RPMI7951 (cell line): ENCODE data around the gene MAML3. TPM values are rescaled to one million over a fixed set of nuclear protein-coding genes. Genes with fewer than 3 reads are reported as not detected.

ENCODE experiments used
- DNase-seq: peaks from one replicate; pipeline ENCODE4 v3.0.0-alpha.2; 2012; ENCODE audit warnings: low read depth
- total RNA-seq: library from RNA; depleted of rRNA; stranded (reverse); fragments of >200 nt; shearing (Covaris generic); gene quantifications from 2 replicates; pipeline ENCODE4 v1.2.3, GENCODE V29; 2014

The MAML3 gene
- total RNA-seq, 1 experiment from 2014 or later = 3.2 TPM

DNA sequence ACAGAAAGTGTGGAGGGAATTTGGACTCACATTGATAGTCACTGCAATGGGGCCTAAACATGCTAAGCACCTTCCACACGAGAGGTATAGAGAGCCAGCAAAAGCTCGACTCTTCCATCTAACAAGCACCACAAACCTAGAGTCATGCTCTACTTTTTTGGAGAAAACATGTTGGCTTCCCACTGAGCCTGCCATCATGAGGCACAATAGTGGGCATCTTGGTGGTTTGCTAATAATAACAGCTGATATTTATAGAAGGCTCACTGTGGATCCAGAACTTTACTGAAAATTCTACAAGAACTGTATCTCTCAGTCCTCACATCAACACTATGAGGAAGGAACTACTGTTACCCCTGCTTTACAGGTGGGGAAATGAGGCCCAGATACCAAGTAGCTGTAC lies 26.6 kb downstream of the MAML3 start:
- no peak for DNase-seq

DNA sequence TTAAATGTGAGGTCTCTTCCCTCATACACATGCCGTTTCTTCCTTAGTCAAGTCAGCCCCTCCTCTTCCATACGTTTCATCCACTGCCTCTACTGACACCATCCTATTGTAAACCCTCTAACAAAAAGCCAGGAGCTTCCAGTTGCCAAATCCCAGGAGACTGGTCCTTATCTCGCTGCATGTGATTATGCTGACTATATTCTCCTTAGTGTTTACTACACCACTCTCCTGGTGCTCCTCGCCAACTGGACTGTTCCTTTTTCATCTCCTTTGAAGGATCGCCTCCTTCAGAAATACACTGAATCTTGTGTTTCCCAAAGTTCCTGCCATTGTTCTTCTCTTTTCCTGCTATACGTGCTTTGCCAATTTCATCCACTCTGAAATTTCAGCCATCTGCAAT lies 27.7 kb downstream of the MAML3 start:
- no peak for DNase-seq

DNA sequence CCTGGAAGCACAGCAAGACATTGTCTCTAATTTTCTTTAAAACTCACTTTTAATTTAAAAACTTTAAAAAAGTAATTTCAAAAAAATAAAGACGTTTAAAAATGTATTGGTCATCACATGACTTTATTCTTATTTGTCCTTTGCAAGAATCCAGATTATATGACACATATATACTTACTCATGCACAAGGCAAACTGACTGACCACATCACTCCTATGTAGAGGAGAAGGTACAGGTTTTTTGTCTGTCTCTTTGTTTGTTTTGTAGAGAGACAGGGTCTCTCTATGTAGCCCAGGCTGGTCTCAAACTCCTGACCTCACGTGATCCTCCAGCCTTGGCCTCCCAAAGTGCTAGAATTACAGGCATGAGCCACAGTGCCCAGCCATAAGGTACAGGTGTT lies 28.6 kb downstream of the MAML3 start:
- DNase-seq = no peak

DNA sequence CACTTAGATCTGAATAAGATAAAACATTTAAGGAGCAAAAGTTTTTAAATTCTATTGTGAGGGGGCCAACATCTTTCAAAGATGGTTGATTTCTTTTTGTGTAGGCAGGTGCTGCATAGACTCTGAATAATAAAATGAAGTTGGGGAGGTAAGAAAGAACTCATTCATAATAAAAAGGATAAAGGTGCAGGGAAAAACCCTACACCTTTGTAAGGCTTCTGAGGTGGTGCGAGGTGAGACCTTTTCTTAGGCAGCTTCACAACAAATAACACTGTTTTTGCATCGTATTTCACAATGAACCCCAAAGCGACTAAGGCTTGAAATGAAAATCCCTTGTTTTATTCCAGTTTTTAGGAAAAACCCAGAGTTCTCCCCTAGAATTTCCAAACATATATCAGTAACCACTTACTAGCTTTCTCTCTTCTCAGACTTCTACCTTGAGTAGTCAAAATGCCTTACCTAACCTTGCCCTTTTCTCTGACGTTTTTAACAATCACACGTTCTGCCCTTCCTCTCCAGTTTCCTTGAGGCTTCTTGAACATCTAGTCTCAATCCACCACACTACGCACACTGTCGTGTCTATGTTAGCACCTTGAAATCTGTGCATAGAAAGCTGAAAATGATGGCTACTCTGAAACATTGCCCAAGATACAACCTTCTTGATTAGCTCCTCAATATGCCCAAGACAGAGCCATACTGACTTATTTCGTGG lies 30.2 kb downstream of the MAML3 start:
- DNase-seq = no peak

DNA sequence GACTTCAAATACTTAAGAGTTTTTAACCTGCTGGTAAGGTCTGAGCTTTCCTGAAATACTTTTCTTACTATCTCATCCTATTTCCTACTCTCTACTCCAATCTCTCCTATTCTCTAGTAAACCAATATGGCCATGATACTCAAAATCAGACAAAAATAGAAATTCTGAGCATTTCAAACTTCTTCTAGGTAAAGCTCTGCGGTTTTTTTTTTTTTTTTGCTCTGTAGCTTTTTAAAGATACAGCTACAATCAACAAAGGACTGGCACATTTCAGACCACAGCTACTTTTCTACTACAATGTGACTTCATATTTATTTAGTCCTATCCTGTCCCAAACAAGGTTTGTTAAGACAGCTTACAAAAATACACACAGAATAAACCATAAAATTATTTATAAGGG lies 31.1 kb downstream of the MAML3 start:
- no peak for DNase-seq

DNA sequence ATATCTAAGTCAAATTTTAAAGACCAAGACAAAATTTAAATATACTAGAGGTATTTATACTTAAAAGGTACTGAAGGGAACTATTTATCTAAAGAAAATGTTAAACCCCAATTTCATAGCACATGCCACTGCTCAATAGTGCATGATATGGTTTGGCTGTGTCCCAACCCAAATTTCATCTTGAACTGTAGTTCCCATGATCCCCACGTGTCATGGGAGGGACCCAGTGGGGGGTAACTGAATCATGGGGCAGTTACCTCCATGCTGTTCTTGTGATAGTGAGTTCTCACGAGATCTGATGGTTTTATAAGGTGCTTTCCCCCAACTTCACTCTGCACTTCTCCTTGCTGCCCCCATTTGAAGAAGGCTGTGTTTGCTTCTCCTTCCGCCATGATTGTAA lies 32.3 kb downstream of the MAML3 start:
- no peak for DNase-seq

DNA sequence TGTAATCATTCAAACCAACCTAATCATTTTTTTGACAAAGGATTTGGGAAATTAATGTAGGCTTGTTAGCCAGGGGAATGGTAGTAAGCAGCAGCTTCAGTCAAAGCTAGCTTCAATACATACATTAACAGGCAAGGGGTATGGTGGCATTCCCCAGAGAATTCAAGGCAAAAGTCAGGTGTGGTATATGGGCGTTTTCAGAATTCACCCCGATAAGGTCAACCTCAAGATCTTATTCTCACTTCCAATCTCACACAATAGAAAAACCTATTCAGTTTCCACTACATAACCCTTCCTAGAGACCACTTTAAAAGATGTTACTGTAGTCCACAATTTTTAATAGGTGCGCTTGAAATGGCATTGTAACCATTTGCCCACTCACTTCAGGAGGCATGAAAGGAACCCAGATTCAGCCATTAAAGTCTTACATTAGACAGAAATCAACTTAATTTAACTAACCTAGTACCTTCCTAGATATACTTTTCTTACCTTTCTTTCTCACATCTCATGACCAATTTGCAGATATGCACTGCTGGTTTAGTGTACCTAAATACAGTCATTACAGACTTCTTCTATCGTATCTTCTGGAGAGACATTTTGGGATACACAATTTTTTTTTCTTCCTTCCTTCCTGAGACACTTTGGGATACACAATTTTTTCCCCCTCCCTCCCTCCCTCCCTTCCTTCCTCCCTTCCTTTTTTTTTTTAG lies 34.9 kb downstream of the MAML3 start:
- DNase-seq = no peak

DNA sequence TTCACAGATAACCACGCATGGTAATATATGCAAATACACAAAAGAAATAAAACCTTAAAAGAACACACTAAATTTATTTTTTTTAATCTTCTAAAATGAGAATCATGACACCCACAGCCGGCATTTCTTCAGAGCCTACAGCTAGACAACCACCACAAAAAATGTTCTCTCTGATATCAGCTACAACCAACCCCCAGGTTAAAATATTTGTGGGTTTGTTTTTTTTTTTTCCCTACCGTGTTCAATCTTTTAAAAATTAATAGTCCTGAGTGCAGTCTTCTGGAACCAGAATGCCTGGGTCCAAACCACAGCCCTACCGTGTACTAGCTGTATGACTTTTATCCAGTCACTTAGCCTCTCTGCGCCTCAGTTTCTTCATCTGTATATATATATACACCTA lies 36.0 kb downstream of the MAML3 start:
- no peak for DNase-seq

DNA sequence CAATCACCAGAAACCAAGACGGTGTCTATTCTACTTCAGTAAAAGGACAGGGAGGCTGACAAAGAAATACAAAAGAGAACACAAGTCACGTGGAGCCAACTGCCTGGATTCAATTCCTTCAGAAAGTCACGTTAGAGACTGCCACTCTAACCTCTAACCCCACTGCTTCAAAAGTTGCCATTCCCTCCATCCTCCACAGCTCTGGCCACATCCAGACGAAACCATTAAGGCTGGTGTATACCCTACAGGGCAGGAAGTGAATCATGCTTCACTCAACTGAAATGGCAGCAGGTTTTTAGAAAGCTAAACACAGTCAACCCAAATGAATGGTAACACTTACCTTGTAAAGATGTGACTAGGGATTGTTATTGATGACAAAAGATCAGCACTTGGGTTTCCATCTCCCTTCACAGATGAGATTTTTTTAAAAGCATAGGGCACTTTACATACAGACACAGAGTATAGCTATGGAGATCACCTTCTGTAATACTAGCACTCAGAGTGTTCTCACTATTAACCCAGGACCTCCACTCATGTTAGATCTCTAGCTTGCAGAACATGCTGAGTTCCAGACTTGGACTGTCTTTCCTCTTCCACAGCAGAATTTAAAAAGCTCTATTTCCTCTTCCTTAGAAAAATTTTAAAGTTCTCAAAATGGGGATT lies 37.4 kb downstream of the MAML3 start:
- DNase-seq = peak; percentile 84

DNA sequence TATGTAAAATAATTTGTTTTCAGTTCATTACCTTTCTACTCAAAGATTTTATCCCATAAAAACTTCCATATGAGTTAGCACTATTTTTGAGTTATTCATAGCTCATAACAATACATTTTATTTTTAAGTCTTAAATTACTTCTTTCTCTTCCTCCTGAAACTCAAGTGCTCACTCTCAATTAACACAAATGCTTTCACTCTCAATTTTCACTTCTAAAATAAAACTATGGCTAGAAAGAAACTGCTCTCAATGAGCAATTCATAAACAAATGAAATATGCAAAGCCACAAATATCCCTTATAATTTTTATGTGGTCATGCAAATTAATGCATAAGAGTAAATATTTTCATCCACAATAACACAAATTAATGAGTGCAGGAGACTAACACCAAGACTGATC lies 38.8 kb downstream of the MAML3 start:
- no peak for DNase-seq

DNA sequence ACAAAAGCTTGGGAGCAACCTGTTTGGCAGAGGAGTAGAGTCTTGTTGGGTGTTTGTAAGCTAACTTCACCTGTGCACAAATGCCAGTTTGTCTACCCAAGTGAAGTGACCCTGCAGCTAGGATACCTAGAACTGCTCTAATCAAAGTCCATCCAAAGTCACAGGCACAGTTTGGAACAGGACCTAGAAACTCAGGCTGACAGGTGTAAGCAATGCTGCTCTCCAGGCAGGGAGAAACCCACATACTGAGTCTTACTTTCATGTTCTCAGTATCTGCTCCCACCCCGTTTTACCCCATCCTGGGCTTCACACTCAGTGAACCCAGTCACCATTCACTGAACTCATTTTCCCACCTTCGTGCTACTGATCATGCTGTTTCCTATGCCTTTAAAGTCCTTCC lies 40.3 kb downstream of the MAML3 start:
- no peak for DNase-seq

DNA sequence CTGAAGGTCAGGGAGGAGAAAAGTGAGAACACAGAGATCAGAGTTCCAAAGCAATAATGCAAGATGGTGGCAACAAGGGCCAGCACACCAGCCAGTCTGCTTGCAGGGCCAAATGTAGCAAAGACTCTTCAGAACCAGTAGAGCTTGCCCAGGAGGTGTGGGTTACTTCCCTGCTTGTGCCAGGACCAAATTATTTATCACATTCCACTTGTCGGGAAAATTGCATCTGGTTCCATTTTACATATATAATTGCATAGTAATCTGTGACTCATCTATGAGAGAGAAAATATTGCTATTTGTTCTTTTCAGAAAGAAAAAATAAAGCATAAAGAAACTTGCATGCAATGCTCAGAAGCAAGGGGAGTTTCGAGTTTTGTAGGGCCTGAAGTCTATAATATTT lies 41.4 kb downstream of the MAML3 start:
- DNase-seq = peak; percentile 52

DNA sequence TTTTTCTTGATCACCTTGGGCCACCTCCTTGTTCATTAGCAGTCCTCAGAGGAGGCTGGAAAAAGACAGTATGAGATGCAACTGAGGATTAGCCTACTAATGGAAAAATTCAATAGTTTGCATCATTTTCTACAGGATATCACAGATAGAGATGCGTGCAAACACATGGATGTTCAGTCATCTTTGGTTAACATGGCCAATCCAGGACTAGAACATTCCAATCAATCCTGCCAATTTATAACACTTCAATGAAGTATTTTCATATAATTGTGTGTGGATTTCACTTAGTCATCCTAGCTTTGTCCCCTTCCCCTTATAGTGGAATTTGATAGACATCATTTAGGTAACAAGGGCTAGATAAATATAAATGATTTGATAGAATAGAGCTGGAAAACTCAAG lies 42.7 kb downstream of the MAML3 start:
- DNase-seq = no peak

DNA sequence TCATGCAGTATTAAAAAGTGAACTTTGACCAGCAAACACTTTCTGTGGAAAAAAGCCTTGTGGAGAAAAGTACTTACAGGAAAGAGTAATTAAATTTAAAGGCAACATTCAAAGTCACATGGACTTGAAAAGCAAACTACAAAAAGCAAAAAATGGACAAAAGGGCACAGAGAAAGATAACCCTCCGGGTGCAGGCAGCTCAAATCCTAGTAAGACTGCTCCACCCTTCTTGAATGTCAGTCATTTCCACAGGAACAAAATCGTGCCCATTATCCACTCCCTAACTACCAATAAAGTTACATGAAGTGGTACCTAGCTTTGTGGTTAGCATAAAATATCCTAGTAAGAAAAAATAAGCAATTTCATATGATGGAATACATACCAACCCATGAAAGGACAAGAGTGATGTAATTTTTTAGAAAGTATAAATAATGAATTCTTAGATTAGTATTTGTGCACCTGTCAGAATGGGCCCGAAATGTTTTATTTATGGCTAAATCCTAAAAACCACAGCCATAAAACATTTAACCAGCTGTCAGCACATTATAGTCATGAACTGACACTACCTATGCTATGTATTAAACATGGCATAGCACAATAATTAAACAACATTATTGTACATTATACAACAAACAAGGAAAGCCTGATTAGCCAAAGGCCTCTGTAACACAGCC lies 43.3 kb downstream of the MAML3 start:
- DNase-seq = no peak

DNA sequence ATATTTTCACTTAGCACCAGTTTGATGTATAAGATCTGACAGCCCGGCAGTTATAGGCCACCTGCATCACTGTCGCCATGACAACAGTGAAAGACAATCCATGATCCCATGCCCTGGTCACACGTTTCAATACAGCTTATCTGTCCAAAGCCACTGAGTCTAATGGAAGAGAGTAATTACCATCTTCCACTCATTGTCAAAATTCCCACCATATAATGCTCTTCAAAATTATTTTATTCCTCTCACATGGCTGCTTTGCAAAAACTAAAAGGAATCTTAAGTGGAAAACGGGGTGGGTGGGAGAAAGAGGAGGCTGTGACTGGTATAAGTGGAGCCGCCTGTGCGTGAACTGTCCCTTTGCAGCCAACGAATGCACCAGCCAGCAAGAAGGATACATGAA lies 44.2 kb downstream of the MAML3 start:
- no peak for DNase-seq

DNA sequence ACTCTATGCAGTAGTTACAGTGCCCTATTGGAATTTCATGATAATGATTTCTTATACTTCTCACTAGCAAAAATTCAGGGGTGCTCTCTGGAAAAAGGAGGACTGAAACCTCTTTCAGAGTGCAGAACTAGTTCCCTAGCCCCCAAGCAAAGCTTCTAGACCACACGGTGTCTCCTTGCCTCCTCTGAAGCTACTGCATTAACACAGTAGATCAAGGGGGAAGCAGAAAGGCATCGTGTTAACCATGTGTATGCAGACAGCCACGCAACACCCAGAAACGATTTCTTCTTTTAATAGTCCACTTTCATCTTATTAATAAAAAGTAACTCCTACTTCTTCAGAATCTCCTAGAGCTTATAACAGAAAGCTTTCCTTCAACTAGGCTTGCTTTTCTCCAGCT lies 44.7 kb downstream of the MAML3 start:
- no peak for DNase-seq

DNA sequence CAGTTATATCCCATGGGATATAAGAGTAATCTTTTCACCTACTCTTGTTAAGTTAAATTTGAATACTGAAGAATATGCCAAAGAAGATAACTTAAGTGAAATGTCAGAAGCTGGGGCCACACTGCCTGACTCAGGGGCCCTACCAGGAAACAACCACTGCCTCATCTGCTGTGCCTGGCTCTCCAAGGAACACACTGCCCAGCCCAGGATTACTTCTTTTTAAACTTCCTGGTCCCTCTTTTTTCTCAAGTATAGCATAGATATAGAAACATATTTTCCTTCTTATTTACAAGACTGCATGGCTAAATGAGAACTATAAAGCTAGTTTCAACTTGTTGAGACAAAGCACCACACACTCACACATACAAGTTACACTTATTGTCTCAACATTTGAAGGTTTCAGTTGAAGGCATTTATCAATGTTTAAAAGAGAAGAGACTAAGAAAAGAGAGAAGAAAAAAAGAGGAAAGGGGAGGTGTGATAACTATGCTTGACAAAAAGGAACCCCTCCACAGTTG lies 45.2 kb downstream of the MAML3 start:
- DNase-seq = no peak

DNA sequence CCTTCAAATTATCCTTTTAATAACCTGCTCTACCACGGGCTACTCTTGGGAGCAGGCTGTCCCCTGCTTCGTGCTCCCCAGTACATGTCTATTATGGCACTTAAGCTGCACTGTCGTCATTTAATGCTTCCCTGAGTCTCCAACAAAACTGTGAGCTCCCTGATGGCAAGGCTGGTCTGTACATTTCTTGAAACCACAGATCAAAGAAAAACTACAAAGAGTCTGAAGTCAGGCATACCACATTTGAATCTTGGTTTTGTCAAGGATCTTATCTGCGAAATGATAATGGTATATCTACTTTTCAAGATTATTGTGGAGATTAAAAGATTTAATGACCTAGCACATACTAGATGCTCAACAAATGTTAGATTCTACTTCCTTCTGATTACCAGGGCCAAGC lies 45.7 kb downstream of the MAML3 start:
- no peak for DNase-seq

DNA sequence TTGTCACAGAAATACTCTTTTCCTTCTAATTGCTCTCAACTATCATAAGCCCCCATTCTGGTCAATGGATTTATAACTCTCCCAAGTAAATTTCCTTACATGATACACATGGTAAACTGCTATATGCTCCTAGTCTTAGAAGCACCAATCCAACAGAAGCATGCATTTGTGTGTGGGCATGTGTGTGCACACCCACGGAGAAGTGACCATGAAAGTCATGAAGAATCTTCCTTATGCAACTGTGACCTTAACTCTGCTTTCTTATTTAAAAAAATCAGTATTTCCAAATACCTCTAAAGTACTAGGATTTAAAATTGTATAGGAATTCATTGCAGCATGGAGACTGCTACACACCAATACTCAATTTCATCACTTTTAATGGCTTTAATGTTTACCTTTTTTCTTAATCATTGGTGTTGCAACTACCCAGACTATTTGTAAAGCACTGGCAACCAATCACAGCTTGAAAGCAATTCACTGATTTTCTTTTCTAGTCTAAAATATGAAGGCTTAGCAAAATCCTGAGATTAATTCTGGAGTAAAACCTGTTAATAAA lies 47.6 kb downstream of the MAML3 start:
- no peak for DNase-seq

DNA sequence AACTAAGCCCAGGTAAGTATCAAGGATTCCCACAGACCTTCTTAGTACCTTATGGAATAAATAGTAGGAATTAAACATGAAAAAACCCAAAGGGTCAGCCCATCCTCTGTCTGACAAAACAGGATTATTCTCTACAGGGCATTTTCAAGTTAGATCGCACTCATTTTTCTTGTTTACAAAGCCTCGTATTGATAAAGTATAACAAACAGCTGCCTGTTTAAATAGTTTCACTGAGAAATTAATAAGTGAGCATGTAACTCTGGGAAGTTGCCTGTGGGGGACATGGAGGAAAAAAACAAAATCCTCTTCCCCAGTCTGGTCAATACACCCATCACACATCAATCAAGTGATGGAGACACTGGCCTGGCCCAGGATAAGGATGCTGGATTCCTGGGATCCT lies 48.5 kb downstream of the MAML3 start:
- DNase-seq = no peak

DNA sequence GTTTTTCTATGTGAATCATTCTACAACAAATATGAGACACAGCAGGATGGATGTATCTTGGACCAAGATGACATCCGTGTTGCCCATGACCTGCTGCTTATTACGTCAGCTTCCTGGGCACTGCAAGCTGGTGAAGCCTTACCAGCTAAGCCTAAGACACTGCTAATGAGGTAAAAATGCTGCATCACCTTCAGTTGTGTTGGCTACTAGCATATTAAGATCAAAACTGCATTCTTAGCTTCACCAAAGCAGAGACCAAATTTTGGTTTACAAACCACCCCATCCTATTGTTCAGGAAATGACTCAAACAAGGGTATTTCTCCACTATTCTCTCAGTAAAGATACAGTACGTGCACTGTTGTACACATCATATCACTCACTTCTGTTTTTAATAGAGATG lies 50.3 kb downstream of the MAML3 start:
- peak; percentile 66 for DNase-seq

DNA sequence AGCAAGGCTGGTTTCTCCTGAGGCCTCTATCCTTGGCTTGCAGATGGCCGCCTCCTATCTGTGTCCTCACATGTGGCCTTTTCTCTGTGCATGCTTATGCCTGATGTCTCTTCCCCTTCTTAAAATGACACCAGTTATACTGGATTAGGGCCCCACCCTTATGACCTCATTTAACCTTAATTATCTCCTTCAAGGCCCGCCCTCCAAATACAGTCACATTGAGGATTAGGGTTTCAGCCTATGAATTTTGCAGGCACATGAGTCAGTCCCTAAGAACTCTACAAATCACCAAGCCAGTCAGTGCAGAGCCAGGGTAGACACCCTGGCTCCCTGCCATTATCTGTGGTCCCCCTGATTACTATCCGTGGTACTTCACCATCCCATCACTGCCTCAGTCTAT lies 51.6 kb downstream of the MAML3 start:
- peak; percentile 56 for DNase-seq
